Right kidney (tissue), 1 donor: Measurements from ENCODE around the gene LRRC74B.
"Not testable (repeated sequence)": the region's sequence is repeated elsewhere in the genome, so short reads cannot be mapped to it uniquely, and the experiment has no call there.

Experiments
- DNase-seq: peaks from one replicate; pipeline ENCODE4 v3.0.0-alpha.2; 2016

The LRRC74B gene

GRCh38 chr22:21054714-21055563 is 9.2 kb downstream of the LRRC74B start:
- DNase-seq: no peak

DNA sequence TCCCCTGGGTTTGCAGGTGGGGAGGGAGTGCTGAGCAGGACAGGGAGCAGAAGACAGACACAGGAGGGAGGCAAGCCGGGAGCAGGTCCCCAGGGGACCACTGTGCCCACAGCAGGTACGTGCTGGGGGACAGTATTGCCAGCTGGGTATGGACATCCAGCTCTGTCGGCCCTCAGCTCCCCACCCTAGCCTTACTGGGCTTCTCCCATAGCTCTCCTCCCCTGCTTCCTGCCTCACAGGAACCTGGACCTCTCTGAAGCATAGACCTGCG is 9.8 kb downstream of the LRRC74B start:
- no peak for DNase-seq

GRCh38 chr22:21055880-21056319 is 10.2 kb downstream of the LRRC74B start:
- DNase-seq: no peak

DNA sequence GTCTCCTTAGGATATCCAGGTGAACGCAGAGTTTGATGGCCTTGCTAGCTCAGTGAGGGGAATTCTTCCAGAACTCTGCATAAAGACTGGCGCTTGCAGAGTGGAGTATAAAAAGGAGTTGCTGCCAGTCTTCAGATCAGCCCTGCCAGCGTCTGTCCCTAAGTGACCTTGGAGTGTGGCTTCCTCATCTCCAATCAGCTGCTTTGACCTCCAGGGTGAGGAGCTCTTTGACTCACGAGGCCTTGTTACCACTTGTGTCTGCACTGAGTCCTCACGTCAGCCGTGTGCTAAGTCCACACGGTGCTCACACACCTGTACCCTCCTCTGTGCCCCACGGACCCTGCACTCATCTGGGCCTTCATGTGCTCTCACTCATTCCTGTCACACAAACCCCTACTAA is 14.6 kb downstream of the LRRC74B start:
- DNase-seq: not testable (repeated sequence)

GRCh38 chr22:21061660-21062321 is 16.0 kb downstream of the LRRC74B start:
- DNase-seq: not testable (repeated sequence)

DNA sequence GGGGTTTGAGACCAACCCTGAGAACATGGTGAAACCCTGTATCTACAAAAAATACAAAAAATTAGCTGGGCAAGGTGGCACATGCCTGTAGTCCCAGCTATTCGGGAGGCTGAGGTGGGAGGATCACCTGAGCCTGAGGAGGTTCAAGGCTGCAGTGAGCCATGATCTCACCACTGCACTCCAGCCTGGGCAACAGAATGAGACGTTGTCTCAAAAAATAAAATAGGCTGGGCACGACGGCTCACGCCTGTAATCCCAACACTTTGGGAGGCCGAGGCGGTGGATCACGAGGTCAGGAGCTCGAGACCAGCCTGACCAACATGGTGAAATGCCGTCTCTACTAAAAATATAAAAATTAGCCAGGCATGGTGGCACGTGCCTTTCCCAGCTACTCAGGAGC is 18.7 kb downstream of the LRRC74B start:
- not testable (repeated sequence) for DNase-seq

- no peak for DNase-seq
Observed at GRCh38 chr22:21064917-21065864, 19.4 kb downstream of the LRRC74B start.

GRCh38 chr22:21067075-21067900 is 21.5 kb downstream of the LRRC74B start:
- DNase-seq: no peak

DNA sequence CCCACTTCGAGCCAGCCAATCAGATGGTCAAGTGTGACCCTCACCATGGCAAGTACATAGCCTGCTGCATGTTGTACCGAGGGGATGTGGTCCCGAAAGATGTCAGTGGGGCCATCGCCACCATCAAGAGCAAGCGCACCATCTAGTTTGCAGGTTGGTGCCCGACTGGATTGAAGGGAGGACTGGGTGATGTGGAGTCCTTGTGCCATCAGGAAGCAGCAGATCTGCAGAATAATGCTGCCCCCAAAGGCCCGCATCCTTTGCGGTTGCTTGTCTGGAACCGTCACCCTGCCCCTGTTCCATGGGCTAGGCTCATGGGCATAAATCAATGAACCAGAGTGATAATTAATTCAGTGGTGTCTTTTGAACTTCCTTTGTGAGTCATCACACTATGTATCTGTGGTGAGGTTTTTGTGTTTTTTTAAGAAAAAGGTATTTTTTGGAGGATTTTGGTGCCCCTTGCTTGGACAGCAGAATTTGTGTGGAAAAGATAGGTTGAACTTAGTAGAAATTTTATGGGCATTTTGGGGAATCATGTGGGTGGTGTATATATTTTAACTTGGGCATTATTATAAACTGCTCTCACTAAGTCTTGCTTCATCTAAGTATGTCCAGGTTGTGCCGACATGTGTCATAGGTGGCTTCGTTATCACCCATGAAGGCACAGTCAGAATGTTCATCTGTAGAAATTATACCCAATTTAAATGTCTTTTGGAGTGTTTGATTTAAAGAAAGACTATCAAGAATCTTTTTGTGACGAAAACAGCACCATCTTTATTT is 22.3 kb downstream of the LRRC74B start:
- DNase-seq: no peak

DNA sequence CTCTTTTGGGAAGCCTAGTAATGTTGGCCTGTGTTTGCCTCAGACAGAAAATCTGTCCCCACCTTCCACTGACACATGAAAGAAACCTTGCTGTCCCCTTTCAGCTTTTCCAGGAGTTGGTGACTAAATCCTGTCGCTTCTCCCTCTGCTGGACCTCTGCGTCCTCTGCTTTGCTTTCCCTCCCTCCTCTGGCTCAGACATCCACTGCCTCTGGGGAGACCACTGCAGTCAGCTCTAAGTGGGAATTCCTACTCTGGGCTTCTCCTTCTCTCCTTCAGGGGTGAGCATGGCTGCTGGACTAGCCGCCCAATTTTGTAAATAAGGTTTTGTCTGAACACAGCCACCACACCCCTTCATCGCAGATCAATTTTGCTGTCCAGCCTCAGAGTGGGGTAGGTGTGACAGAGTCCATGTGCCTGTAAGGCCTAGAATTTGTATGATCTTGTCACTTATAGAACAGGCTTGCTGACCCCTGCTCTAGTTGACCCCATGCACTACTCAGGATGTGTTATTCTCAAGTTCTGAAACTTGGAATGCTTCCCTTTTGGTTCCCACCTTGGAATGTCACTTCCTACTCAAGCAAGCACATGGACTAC is 23.0 kb downstream of the LRRC74B start:
- DNase-seq: no peak

GRCh38 chr22:21069375-21069774 is 23.6 kb downstream of the LRRC74B start:
- no peak for DNase-seq

DNA sequence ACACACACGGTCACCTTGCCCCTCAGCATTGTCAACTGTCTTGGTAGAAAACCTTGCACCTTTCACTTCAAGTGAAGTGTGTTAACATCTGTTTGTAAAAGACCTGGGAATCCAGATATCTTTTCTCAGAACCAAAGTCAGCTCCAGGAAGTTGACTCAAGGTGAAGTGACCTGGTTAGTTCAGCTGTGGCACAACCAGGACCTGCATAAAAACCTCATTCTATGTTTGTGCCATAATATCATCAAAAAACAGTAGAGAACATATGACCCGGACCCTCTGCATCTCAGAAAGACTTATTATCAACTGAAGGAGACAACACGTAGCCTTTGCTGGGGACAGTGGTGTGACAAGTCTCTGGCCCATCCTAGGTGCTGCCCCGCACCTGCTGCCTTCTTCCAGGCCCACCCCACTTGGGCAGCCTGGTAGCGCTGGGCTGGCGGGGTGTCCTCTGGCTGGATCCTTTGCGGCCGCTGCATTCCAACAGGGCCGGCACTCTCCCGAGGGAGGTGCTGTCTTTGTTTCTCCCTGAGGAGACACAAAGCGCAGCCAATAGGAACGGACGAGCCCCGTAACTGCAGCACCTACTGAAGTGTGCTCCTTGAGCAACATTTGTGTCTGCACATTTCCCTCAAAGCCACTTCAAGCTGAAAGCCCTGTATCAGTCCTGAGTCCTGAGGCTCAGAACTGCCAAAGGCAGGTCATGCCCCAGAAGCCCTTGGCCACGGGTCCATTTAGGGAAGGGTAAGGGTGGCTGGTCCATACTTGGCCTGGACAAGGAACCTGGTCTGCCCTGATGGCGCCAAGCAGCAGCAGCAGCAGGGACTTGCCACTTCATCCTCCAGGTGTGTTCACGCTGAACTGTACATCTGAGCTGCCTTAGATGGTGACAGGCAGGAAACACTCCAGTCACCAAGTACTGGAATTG is 25.2 kb downstream of the LRRC74B start:
- DNase-seq: no peak

GRCh38 chr22:21071796-21072195 is 26.1 kb downstream of the LRRC74B start:
- DNase-seq: not testable (repeated sequence)

DNA sequence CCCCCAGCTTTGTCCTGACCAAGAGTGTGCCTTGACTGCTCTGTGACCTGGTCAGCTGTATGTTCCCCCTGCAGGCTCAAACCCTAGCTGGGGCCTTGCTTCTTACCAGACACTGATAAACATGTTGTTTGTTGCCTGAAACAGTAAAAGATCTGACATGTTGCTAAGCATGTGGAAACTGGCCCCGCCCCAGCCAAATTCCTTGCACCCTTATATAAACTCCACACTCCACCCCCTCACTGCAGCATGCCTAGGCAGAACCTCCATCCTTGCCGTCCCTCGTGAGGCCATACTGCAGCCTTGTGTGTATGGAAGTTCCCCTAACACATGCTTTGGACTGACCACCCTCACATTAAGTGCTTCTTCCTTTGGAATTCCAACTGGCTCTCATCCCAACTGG is 27.3 kb downstream of the LRRC74B start:
- no peak for DNase-seq

GRCh38 chr22:21073482-21073881 is 27.7 kb downstream of the LRRC74B start:
- DNase-seq: no peak

DNA sequence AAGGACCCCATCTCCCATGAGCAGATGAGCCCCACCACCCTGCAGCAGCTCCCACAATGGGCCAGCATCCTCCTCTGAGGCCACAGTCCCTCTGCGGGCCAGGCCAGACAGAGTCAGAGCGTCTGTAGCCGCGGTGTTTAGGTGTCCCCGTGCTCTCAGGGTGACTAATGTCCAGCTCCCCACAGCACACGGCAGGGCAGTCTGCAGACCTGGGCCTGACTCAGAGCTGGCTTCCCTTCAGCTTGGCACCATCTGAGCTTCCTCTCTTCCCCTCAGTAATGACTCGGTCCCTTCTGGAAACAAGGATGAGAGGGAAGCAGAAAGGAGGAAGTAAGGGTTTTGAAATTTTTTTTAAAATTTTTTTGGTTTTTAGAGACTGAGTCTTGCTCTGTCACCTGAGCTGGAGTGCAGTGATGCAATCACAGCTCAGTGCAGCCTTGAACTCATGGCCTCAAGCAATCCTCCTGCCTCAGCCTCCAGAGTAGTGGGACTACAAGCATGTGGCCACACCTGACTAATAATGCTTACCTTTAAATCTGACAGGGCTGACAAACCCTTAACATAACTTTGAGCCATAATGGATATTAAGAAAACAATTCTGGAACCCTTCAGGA is 28.5 kb downstream of the LRRC74B start:
- DNase-seq: no peak

GRCh38 chr22:21075516-21076138 is 29.9 kb downstream of the LRRC74B start:
- no peak for DNase-seq

GRCh38 chr22:21076912-21077625 is 31.3 kb downstream of the LRRC74B start:
- no peak for DNase-seq
